Stimulated activated CD8-positive, alpha-beta memory T cell treated with anti-CD3 and anti-CD28 coated beads, Interleukin-7, amount 100 ng/mL, for 1 hour (primary cell): ENCODE measurements around the gene ASXL1.
"Not testable (repeated sequence)": the region's sequence is repeated elsewhere in the genome, so short reads cannot be mapped to it uniquely, and the experiment has no call there.

ENCODE experiments used
- DNase-seq, 2 donors: peaks; one replicate each; pipeline ENCODE4 v3.0.0-alpha.2; 2020; ENCODE audit warnings: low read depth in 2 of 2

Gene ASXL1

GRCh38 chr20:32465901-32466675 lies 108.0 kb downstream of the ASXL1 start:
- not testable (repeated sequence) for DNase-seq

- no peak for DNase-seq
These were observed 108.8 kb downstream of the ASXL1 start for GRCh38 chr20:32466739-32467505.

GRCh38 chr20:32467506-32468312 lies 109.6 kb downstream of the ASXL1 start:
- DNase-seq = no peak

- no peak for DNase-seq
These were observed 110.1 kb downstream of the ASXL1 start for GRCh38 chr20:32468313-32468640.

- no peak for DNase-seq
These were observed 110.7 kb downstream of the ASXL1 start for GRCh38 chr20:32468860-32469259.

- no peak for DNase-seq
These were observed 112.1 kb downstream of the ASXL1 start for GRCh38 chr20:32470025-32470861.

- no peak for DNase-seq
These were observed 112.8 kb downstream of the ASXL1 start for GRCh38 chr20:32470940-32471339.

GRCh38 chr20:32472581-32473207 lies 114.6 kb downstream of the ASXL1 start:
- no peak for DNase-seq

GRCh38 chr20:32473231-32474008 lies 115.3 kb downstream of the ASXL1 start:
- DNase-seq = no peak

GRCh38 chr20:32474009-32474716 lies 116.0 kb downstream of the ASXL1 start:
- DNase-seq = no peak

GRCh38 chr20:32474717-32474966 lies 116.5 kb downstream of the ASXL1 start:
- DNase-seq = no peak

- DNase-seq = no peak
These were observed 117.1 kb downstream of the ASXL1 start for GRCh38 chr20:32474967-32475811.

- no peak for DNase-seq
These were observed 118.8 kb downstream of the ASXL1 start for GRCh38 chr20:32476684-32477593.

- no peak for DNase-seq
These were observed 119.7 kb downstream of the ASXL1 start for GRCh38 chr20:32477594-32478512.

GRCh38 chr20:32478576-32478975 lies 120.4 kb downstream of the ASXL1 start:
- no peak for DNase-seq

GRCh38 chr20:32479012-32479411 lies 120.9 kb downstream of the ASXL1 start:
- DNase-seq = no peak

GRCh38 chr20:32479697-32480171 lies 121.6 kb downstream of the ASXL1 start:
- no peak for DNase-seq
